HG03066 (cell line): ENCODE results near the gene ALPP.
"Not testable (repeated sequence)": the region's sequence is repeated elsewhere in the genome, so short reads cannot be mapped to it uniquely, and the experiment has no call there.

Experiments used
- ATAC-seq: cut with Tn5 transposase; IDR thresholded peaks from one replicate; pipeline ENCODE4 v1.9.1; 2021; ENCODE audit warnings: low read depth; ENCODE audit not compliant: unreplicated experiment

ALPP gene

GRCh38 chr2:232419245-232420072 lies 40.9 kb downstream of the ALPP start:
- ATAC-seq: no peak

- ATAC-seq: no peak
Observed at GRCh38 chr2:232420073-232420454, 41.5 kb downstream of the ALPP start.

- no peak for ATAC-seq
Observed at GRCh38 chr2:232420463-232421188, 42.1 kb downstream of the ALPP start.

GRCh38 chr2:232421189-232421785 lies 42.7 kb downstream of the ALPP start:
- ATAC-seq: no peak

GRCh38 chr2:232422051-232422450 lies 43.5 kb downstream of the ALPP start:
- ATAC-seq: no peak

GRCh38 chr2:232422996-232423395 lies 44.4 kb downstream of the ALPP start:
- ATAC-seq: not testable (repeated sequence)

- not testable (repeated sequence) for ATAC-seq
Observed at GRCh38 chr2:232423407-232423806, 44.9 kb downstream of the ALPP start.

- no peak for ATAC-seq
Observed at GRCh38 chr2:232431705-232432590, 53.4 kb downstream of the ALPP start.
